ENCODE measurements around the gene CDCA3. TPM values are rescaled to one million over a fixed set of nuclear protein-coding genes. Genes with fewer than 3 reads are reported as not detected.

CDCA3 gene
- total and polyA plus RNA-seq, 2 donors (not counting 1 experiment from before 2014, with no cell fraction given), result 1.6 to 2.3 TPM

GRCh38 chr12:6843118-6843902, 7.8 kb downstream of the CDCA3 start:
- Mint-ChIP-seq H3K27ac (no peak overlapping the region), H3K4me1 (peaks cover 16% of the 10 kb centered on the region), H3K27me3 (no peaks in the 10 kb centered on the region), H3K4me3 (no peak overlapping the region), H3K9me3 (ENCODE audit: insufficient read depth) (no peaks in the 10 kb centered on the region)
- no peak for TF ChIP-seq CTCF (IDR thresholded peaks at IDR 0.05)
- no peak for TF ChIP-seq EZH2 (IDR thresholded peaks at IDR 0.05; ENCODE audit: borderline replicate concordance, insufficient read depth, low read depth, low read length, poor library complexity, severe bottlenecking)
- Histone ChIP-seq H3K27me3 (replicated peaks in 1 of 4; ENCODE audit: control extremely low read depth in 1 of 4, control insufficient read depth in 3 of 4, insufficient read depth in 4 of 4, low read length in 3 of 4) (peaks cover 0 to 2% (median 0%) of the 10 kb centered on the region in 4 experiments), H3K9me3 (ENCODE audit: control extremely low read depth in 1 of 3, control insufficient read depth in 2 of 3, insufficient read depth in 1 of 3, low read length in 2 of 3) (no peaks in the 10 kb centered on the region), H3K79me2 (ENCODE audit: control insufficient read depth, insufficient read depth, low read length) (no peaks in the 10 kb centered on the region), H3K4me2 (replicated peaks; ENCODE audit: low read depth, low read length, poor library complexity, severe bottlenecking) (no peak overlapping the region), H3K9ac (ENCODE audit: low read length) (no peak overlapping the region), H3K27ac (ENCODE audit: low read length in 2 of 2) (no peak overlapping the region), H3K4me1 (ENCODE audit: control insufficient read depth in 2 of 2, insufficient read depth in 2 of 2, low read length in 2 of 2) (peaks cover 0 to 19% of the 10 kb centered on the region in 2 donors), H4K20me1 (ENCODE audit: control insufficient read depth, insufficient read depth, low read length, poor library complexity, severe bottlenecking) (no peaks in the 10 kb centered on the region), H3K36me3 (replicated peaks in 1 of 2; ENCODE audit: control extremely low read depth in 1 of 2, control insufficient read depth in 1 of 2, extremely low read depth in 1 of 2, insufficient read depth in 2 of 2, low read length in 1 of 2) (no peaks in the 10 kb centered on the region), H3K4me3 (ENCODE audit: control extremely low read depth in 1 of 5, extremely low read depth in 1 of 5, insufficient read depth in 1 of 5, low read depth in 2 of 5, low read length in 4 of 5) (no peak overlapping the region), H2AFZ (ENCODE audit: insufficient read depth, low read depth, low read length, poor library complexity, severe bottlenecking) (no peak overlapping the region)
- POLR2A ChIA-PET, result interaction anchor here (0.6 to 1.0 kb wide), 2 partner anchors 30 kb away, joined by 3 to 6 read pairs; partner anchors contain the start of gene SPSB2
- ATAC-seq (ENCODE audit: low read depth) (no peak), DNase-seq (no peak)
- 89% methylated on average over 15 of the region's 16 CpGs for WGBS (ENCODE audit: insufficient coverage)
- CTCF ChIA-PET, result interaction anchor here (1.1 to 1.9 kb wide), 3 partner anchors 8 to 10 kb away, joined by 3 to 5 read pairs (median 3); partner anchors contain the start of gene USP5
- intact Hi-C loops (cut with micrococcal nuclease), result no loop called here

GRCh38 chr12:6842075-6842474, 9.0 kb downstream of the CDCA3 start:
- Histone ChIP-seq H3K4me1 (ENCODE audit: control insufficient read depth in 2 of 2, insufficient read depth in 2 of 2, low read length in 2 of 2) (peaks cover 0 to 19% of the 10 kb centered on the region in 2 donors), H3K9ac (ENCODE audit: low read length) (no peak overlapping the region), H4K20me1 (ENCODE audit: control insufficient read depth, insufficient read depth, low read length, poor library complexity, severe bottlenecking) (no peaks in the 10 kb centered on the region), H3K27ac (ENCODE audit: low read length in 2 of 2) (no peak overlapping the region), H3K27me3 (replicated peaks in 1 of 4; ENCODE audit: control extremely low read depth in 1 of 4, control insufficient read depth in 3 of 4, insufficient read depth in 4 of 4, low read length in 3 of 4) (peaks cover 0 to 8% (median 0%) of the 10 kb centered on the region in 4 experiments), H3K4me2 (replicated peaks; ENCODE audit: low read depth, low read length, poor library complexity, severe bottlenecking) (no peak overlapping the region), H3K9me3 (ENCODE audit: control extremely low read depth in 1 of 3, control insufficient read depth in 2 of 3, insufficient read depth in 1 of 3, low read length in 2 of 3) (no peaks in the 10 kb centered on the region), H3K79me2 (ENCODE audit: control insufficient read depth, insufficient read depth, low read length) (no peaks in the 10 kb centered on the region), H3K36me3 (replicated peaks in 1 of 2; ENCODE audit: control extremely low read depth in 1 of 2, control insufficient read depth in 1 of 2, extremely low read depth in 1 of 2, insufficient read depth in 2 of 2, low read length in 1 of 2) (no peaks in the 10 kb centered on the region), H3K4me3 (ENCODE audit: control extremely low read depth in 1 of 5, extremely low read depth in 1 of 5, insufficient read depth in 1 of 5, low read depth in 2 of 5, low read length in 4 of 5) (no peak overlapping the region), H2AFZ (ENCODE audit: insufficient read depth, low read depth, low read length, poor library complexity, severe bottlenecking) (no peak overlapping the region)
- ATAC-seq (ENCODE audit: low read depth) (no peak), DNase-seq (no peak)
- Mint-ChIP-seq H3K4me1 (peaks cover 17% of the 10 kb centered on the region), H3K4me3 (no peak overlapping the region), H3K9me3 (ENCODE audit: insufficient read depth) (no peaks in the 10 kb centered on the region), H3K27me3 (no peaks in the 10 kb centered on the region), H3K27ac (no peak overlapping the region)
- TF ChIP-seq CTCF (IDR thresholded peaks at IDR 0.05), result no peak
- no peak for TF ChIP-seq EZH2 (IDR thresholded peaks at IDR 0.05; ENCODE audit: borderline replicate concordance, insufficient read depth, low read depth, low read length, poor library complexity, severe bottlenecking)
- intact Hi-C loops (cut with micrococcal nuclease), result no loop called here
- POLR2A ChIA-PET, result no interaction called here
- CTCF ChIA-PET, result interaction anchor here (1.0 kb wide), 1 partner anchor 16 kb away, joined by 3 read pairs; no protein-coding TSS in a partner anchor
- WGBS (ENCODE audit: insufficient coverage), result no CpG with 5 or more reads among the region's 4 CpGs

All from B cell (primary cell).